B cell (primary cell): Measurements from ENCODE around the gene TBC1D1. TPM values are rescaled to one million over a fixed set of nuclear protein-coding genes. Genes with fewer than 3 reads are reported as not detected.
A peak's percentile ranks its signal among the peaks of the same experiment; 100 is the strongest.

Experiments
- ATAC-seq: fragments of 200-7000 bp; cut with Tn5 transposase; one replicate; pipeline ENCODE4 v1.10.0; 2021; ENCODE audit warnings: low read depth, mild to moderate bottlenecking, moderate number of reproducible peaks, moderate library complexity
- CTCF ChIA-PET: fragments of 350-600 bp; sonication (Branson Sonifier 250); formaldehyde crosslinking; loops from one replicate; lab custom pipeline; 2021; ENCODE audit warnings: antibody characterized with exemption, inconsistent platforms; lab: Charles Lee
- POLR2A ChIA-PET: fragments of 350-600 bp; sonication (Branson Sonifier 250); formaldehyde crosslinking; loops from one replicate; lab custom pipeline; 2021; ENCODE audit warnings: antibody characterized with exemption; lab: Charles Lee
- DNase-seq: peaks from one replicate; pipeline ENCODE4 v3.0.0; 2013
- H2AFZ ChIP-seq: 2 replicates; pipeline ENCODE4 v1.6.1; 2012; ENCODE audit warnings: mild to moderate bottlenecking, low read depth, low read length; ENCODE audit not compliant: insufficient read depth, poor library complexity, severe bottlenecking
- H3K27ac ChIP-seq, 2 donors: 1 replicate in 1 of 2; 2 replicates in 1 of 2; pipeline ENCODE4 v1.5.1; 2012 to 2013; ENCODE audit warnings: low read length in 2 of 2, mild to moderate bottlenecking in 2 of 2, moderate library complexity in 1 of 2
- H3K27me3 ChIP-seq, 4 experiments: fragments of 200-600 bp in 1 of 4; sonication (generic) in 1 of 4; replicated peaks in 1 of 4; 1 replicate in 2 of 4; 2 replicates in 2 of 4; pipeline versions ENCODE4 v1.6.1 to v1.7.0; 2013 to 2016; ENCODE audit warnings: low read length in 3 of 4, mild to moderate bottlenecking in 2 of 4, mixed read lengths in 1 of 4, moderate library complexity in 1 of 4; ENCODE audit not compliant: insufficient read depth in 4 of 4, control insufficient read depth in 3 of 4; ENCODE audit errors: control extremely low read depth in 1 of 4
- H3K36me3 ChIP-seq, 2 experiments: replicated peaks in 1 of 2; 1 replicate in 1 of 2; 2 replicates in 1 of 2; pipeline versions ENCODE4 v1.6.1 to v1.7.1; 2013; ENCODE audit warnings: low read length in 1 of 2; ENCODE audit not compliant: insufficient read depth in 2 of 2, control insufficient read depth in 1 of 2; ENCODE audit errors: control extremely low read depth in 1 of 2, extremely low read depth in 1 of 2
- H3K4me1 ChIP-seq, 2 donors: fragments of 200-600 bp in 1 of 2; sonication (generic) in 1 of 2; 1 replicate in 1 of 2; 2 replicates in 1 of 2; pipeline versions ENCODE4 v1.5.1 to v1.6.1; 2013 to 2017; ENCODE audit warnings: low read length in 2 of 2; ENCODE audit not compliant: control insufficient read depth in 2 of 2, insufficient read depth in 2 of 2
- H3K4me2 ChIP-seq: replicated peaks from 2 replicates; pipeline ENCODE3; 2012; ENCODE audit warnings: mild to moderate bottlenecking, low read depth, low read length; ENCODE audit not compliant: poor library complexity, severe bottlenecking
- H3K4me3 ChIP-seq, 5 experiments: fragments of 200-600 bp in 1 of 5; sonication (generic) in 1 of 5; 1 replicate in 3 of 5; 2 replicates in 2 of 5; pipeline versions ENCODE4 v1.5.1 to v1.7.0; 2011 to 2016; ENCODE audit warnings: low read length in 4 of 5, mild to moderate bottlenecking in 4 of 5, low read depth in 2 of 5, control low read depth in 1 of 5, moderate library complexity in 1 of 5; ENCODE audit not compliant: insufficient read depth in 1 of 5; ENCODE audit errors: control extremely low read depth in 1 of 5, extremely low read depth in 1 of 5
- H3K79me2 ChIP-seq: fragments of 200-600 bp; sonication (generic); one replicate; pipeline ENCODE4 v1.6.0; 2016; ENCODE audit warnings: low read length; ENCODE audit not compliant: control insufficient read depth, insufficient read depth
- H3K9ac ChIP-seq: fragments of 200-600 bp; sonication (generic); 2 replicates; pipeline ENCODE4 v1.6.1; 2017; ENCODE audit warnings: mild to moderate bottlenecking, low read length, moderate library complexity
- H3K9me3 ChIP-seq, 3 donors: one replicate each; pipeline versions ENCODE4 v1.6.1 to v1.7.1; 2013; ENCODE audit warnings: low read length in 2 of 3; ENCODE audit not compliant: control insufficient read depth in 2 of 3, insufficient read depth in 1 of 3; ENCODE audit errors: control extremely low read depth in 1 of 3
- H4K20me1 ChIP-seq: 2 replicates; pipeline ENCODE4 v1.6.0; 2012; ENCODE audit warnings: mild to moderate bottlenecking, low read length; ENCODE audit not compliant: insufficient read depth, control insufficient read depth, poor library complexity, severe bottlenecking
- H3K27ac Mint-ChIP-seq: one replicate; pipeline ENCODE4 v1.8.0; 2021; ENCODE audit warnings: mixed read lengths
- H3K27me3 Mint-ChIP-seq: one replicate; pipeline ENCODE4 v1.8.0; 2021; ENCODE audit warnings: mixed read lengths
- H3K4me1 Mint-ChIP-seq: one replicate; pipeline ENCODE4 v1.8.0; 2021; ENCODE audit warnings: mixed read lengths
- H3K4me3 Mint-ChIP-seq: one replicate; pipeline ENCODE4 v1.8.0; 2021; ENCODE audit warnings: mixed read lengths
- H3K9me3 Mint-ChIP-seq: one replicate; pipeline ENCODE4 v1.8.0; 2022; ENCODE audit warnings: mixed read lengths; ENCODE audit not compliant: insufficient read depth
- CTCF ChIP-seq: fragments of 200-600 bp; IDR thresholded peaks from one replicate; pipeline ENCODE4 v1.8.0; 2022; ENCODE audit warnings: antibody characterized with exemption, mild to moderate bottlenecking
- EZH2 ChIP-seq: IDR thresholded peaks from 2 replicates; pipeline ENCODE4 v1.6.1; 2012; ENCODE audit warnings: borderline replicate concordance, low read depth, mild to moderate bottlenecking, moderate library complexity, low read length; ENCODE audit not compliant: insufficient read depth, poor library complexity, severe bottlenecking
- WGBS: methylation state at CpG from one replicate; pipeline ENCODE4 v1.1.5; 2013; ENCODE audit warnings: missing lambda C conversion rate; ENCODE audit not compliant: insufficient coverage; 5-methylcytosine and 5-hydroxymethylcytosine counted together
- intact Hi-C: fragments of 100-400 bp; cut with micrococcal nuclease; formaldehyde crosslinking; loops from one replicate; pipeline ENCODE4 v1.10.0; 2022
- polyA plus RNA-seq: library from polyadenylated mRNA; depleted of rRNA; stranded (reverse); fragments of >200 nt; gene quantifications from 2 replicates; pipeline ENCODE4 v1.2.3, GENCODE V29; 2012
- total RNA-seq, 2 donors: library from RNA; stranded (reverse); fragments of 120-200 nt in 1 of 2; gene quantifications; 1 replicate in 1 of 2; 2 replicates in 1 of 2; pipeline versions ENCODE4 v1.2.3 to v1.2.4, GENCODE V29; 2013 to 2022

The TBC1D1 gene
- total and polyA plus RNA-seq, 2 donors (not counting 1 experiment from before 2014, with no cell fraction given), result 88.2 to 98.7 TPM

GRCh38 chr4:37868238-37868637, 22.6 kb upstream of the TBC1D1 start:
- intact Hi-C loops, result no loop called here
- no peak for TF ChIP-seq CTCF
- TF ChIP-seq EZH2, result no peak
- H3K27me3 ChIP-seq, result no peaks in the 10 kb centered on the region
- 100% methylated on average over 4 of the region's 4 CpGs for WGBS
- ATAC-seq (no peak), DNase-seq (no peak)
- POLR2A ChIA-PET, result no interaction called here
- H3K4me1 ChIP-seq, result peaks cover 11 to 12% of the 10 kb centered on the region in 2 donors
- no peak overlapping the region for H3K4me3 Mint-ChIP-seq
- peaks cover 20% of the 10 kb centered on the region for H3K4me1 Mint-ChIP-seq
- CTCF ChIA-PET, result no interaction called here
- no peaks in the 10 kb centered on the region for H4K20me1 ChIP-seq
- H2AFZ ChIP-seq, result no peak overlapping the region
- no peaks in the 10 kb centered on the region for H3K9me3 Mint-ChIP-seq
- no peak overlapping the region for H3K27ac Mint-ChIP-seq
- H3K79me2 ChIP-seq, result no peaks in the 10 kb centered on the region
- no peak overlapping the region for H3K4me3 ChIP-seq
- H3K9me3 ChIP-seq, result no peaks in the 10 kb centered on the region
- H3K27ac ChIP-seq, result no peak overlapping the region
- H3K36me3 ChIP-seq, result peaks cover 0 to 5% of the 10 kb centered on the region in 2 experiments
- H3K4me2 ChIP-seq, result no peak overlapping the region
- no peaks in the 10 kb centered on the region for H3K27me3 Mint-ChIP-seq
- H3K9ac ChIP-seq, result no peak overlapping the region

GRCh38 chr4:37872310-37872988, 18.4 kb upstream of the TBC1D1 start:
- Histone ChIP-seq H3K79me2 (no peaks in the 10 kb centered on the region), H3K9me3 (no peaks in the 10 kb centered on the region), H3K36me3 (peaks cover under 1 to 1% of the 10 kb centered on the region in 2 experiments), H3K27ac (no peak overlapping the region), H3K4me2 (no peak overlapping the region), H3K4me3 (no peak overlapping the region), H2AFZ (no peak overlapping the region), H3K27me3 (no peaks in the 10 kb centered on the region), H4K20me1 (no peaks in the 10 kb centered on the region), H3K9ac (no peak overlapping the region), H3K4me1 (no peaks in the 10 kb centered on the region)
- no peak overlapping the region for H3K27ac Mint-ChIP-seq
- DNase-seq (no peak), ATAC-seq (no peak)
- no peaks in the 10 kb centered on the region for H3K27me3 Mint-ChIP-seq
- CTCF ChIA-PET, result no interaction called here
- H3K4me1 Mint-ChIP-seq, result peaks cover 4% of the 10 kb centered on the region
- H3K4me3 Mint-ChIP-seq, result no peak overlapping the region
- H3K9me3 Mint-ChIP-seq, result no peaks in the 10 kb centered on the region
- POLR2A ChIA-PET, result no interaction called here
- no peak for TF ChIP-seq EZH2
- TF ChIP-seq CTCF, result peak; percentile 10
- no CpG with 5 or more reads among the region's 1 CpG for WGBS
- intact Hi-C loops, result no loop called here
